ENCODE measurements around the gene PLK3.
"Not testable (repeated sequence)": the region's sequence is repeated elsewhere in the genome, so short reads cannot be mapped to it uniquely, and the experiment has no call there.

PLK3 gene

GRCh38 chr1:44828003-44828651, 27.9 kb downstream of the PLK3 start:
- DNase-seq (ENCODE audit: low read depth), result no peak

GRCh38 chr1:44828841-44829440, 28.8 kb downstream of the PLK3 start:
- no peak for DNase-seq (ENCODE audit: low read depth)

GRCh38 chr1:44829506-44830384, 29.6 kb downstream of the PLK3 start:
- no peak for DNase-seq (ENCODE audit: low read depth)

- DNase-seq (ENCODE audit: low read depth), result no peak
Observed at GRCh38 chr1:44830900-44831304, 30.7 kb downstream of the PLK3 start.

GRCh38 chr1:44831516-44831915, 31.3 kb downstream of the PLK3 start:
- no peak for DNase-seq (ENCODE audit: low read depth)

- DNase-seq (ENCODE audit: low read depth), result no peak
Observed at GRCh38 chr1:44832056-44832705, 32.0 kb downstream of the PLK3 start.

GRCh38 chr1:44834328-44834727, 34.2 kb downstream of the PLK3 start:
- DNase-seq (ENCODE audit: low read depth), result no peak

- peak; percentile 43 for DNase-seq (ENCODE audit: low read depth)
Observed at GRCh38 chr1:44835738-44836675, 35.8 kb downstream of the PLK3 start.

- DNase-seq (ENCODE audit: low read depth), result not testable (repeated sequence)
Observed at GRCh38 chr1:44838294-44838693, 38.1 kb downstream of the PLK3 start.

- DNase-seq (ENCODE audit: low read depth), result no peak
Observed at GRCh38 chr1:44839576-44839975, 39.4 kb downstream of the PLK3 start.

- no peak for DNase-seq (ENCODE audit: low read depth)
Observed at GRCh38 chr1:44842486-44842861, 42.3 kb downstream of the PLK3 start.

GRCh38 chr1:44842862-44843655, 42.9 kb downstream of the PLK3 start, which contains the start of gene PTCH2:
TSS of gene PTCH2 (minus strand) at chr1:44843253. CDS start at chr1:44842932, 321 bp downstream.
- no peak for DNase-seq (ENCODE audit: low read depth)

- no peak for DNase-seq (ENCODE audit: low read depth)
Observed at GRCh38 chr1:44846985-44847384, 46.8 kb downstream of the PLK3 start.

- DNase-seq (ENCODE audit: low read depth), result no peak
Observed at GRCh38 chr1:44847845-44848244, 47.7 kb downstream of the PLK3 start.

GRCh38 chr1:44848456-44849181, 48.4 kb downstream of the PLK3 start:
- DNase-seq (ENCODE audit: low read depth), result no peak

- no peak for DNase-seq (ENCODE audit: low read depth)
Observed at GRCh38 chr1:44849575-44850132, 49.5 kb downstream of the PLK3 start.

- no peak for DNase-seq (ENCODE audit: low read depth)
Observed at GRCh38 chr1:44851308-44851707, 51.1 kb downstream of the PLK3 start.

GRCh38 chr1:44853201-44853600, 53.0 kb downstream of the PLK3 start:
- DNase-seq (ENCODE audit: low read depth), result no peak

GRCh38 chr1:44854970-44855369, 54.8 kb downstream of the PLK3 start:
- no peak for DNase-seq (ENCODE audit: low read depth)

Measured in non-pigmented ciliary epithelial cell (primary cell).